Glutamatergic neuron (in vitro differentiated cells): ENCODE data around the gene CFHR2. TPM values are rescaled to one million over a fixed set of nuclear protein-coding genes. Genes with fewer than 3 reads are reported as not detected.

Experiments
- DNase-seq: peaks from one replicate; pipeline ENCODE4 v3.0.0; 2022
- H3K27ac Mint-ChIP-seq: one replicate; pipeline ENCODE4 v1.8.0; 2020; ENCODE audit warnings: mild to moderate bottlenecking, mixed read lengths, inconsistent platforms; ENCODE audit not compliant: unreplicated experiment
- H3K27me3 Mint-ChIP-seq: one replicate; pipeline ENCODE4 v1.8.0; 2020; ENCODE audit warnings: mild to moderate bottlenecking, moderate library complexity, mixed read lengths, inconsistent platforms; ENCODE audit not compliant: unreplicated experiment
- H3K36me3 Mint-ChIP-seq: one replicate; pipeline ENCODE4 v1.8.0; 2020; ENCODE audit warnings: mild to moderate bottlenecking, mixed read lengths, inconsistent platforms; ENCODE audit not compliant: unreplicated experiment
- H3K4me1 Mint-ChIP-seq: one replicate; pipeline ENCODE4 v1.8.0; 2020; ENCODE audit warnings: mild to moderate bottlenecking, low read depth, mixed read lengths, inconsistent platforms; ENCODE audit not compliant: unreplicated experiment
- H3K4me3 Mint-ChIP-seq: one replicate; pipeline ENCODE4 v1.8.0; 2020; ENCODE audit warnings: mild to moderate bottlenecking, mixed read lengths, inconsistent platforms; ENCODE audit not compliant: unreplicated experiment
- H3K9me3 Mint-ChIP-seq: one replicate; pipeline ENCODE4 v1.8.0; 2020; ENCODE audit warnings: mild to moderate bottlenecking, moderate library complexity, mixed read lengths, inconsistent platforms; ENCODE audit not compliant: unreplicated experiment
- total RNA-seq: library from RNA; stranded (reverse); fragmentation: NEBNext Ultra II Directional; extraction: Animal tissue kit (Norgen Biotek cat#: 25700); gene quantifications from one replicate; pipeline ENCODE4 v1.2.1, GENCODE V29; 2021; ENCODE audit not compliant: unreplicated experiment
- TF ChIP-seq, protein P1 (sequence below): fragments of 200-600 bp; sonication (generic); IDR thresholded peaks from one replicate; pipeline ENCODE4 v1.5.0; 2021; ENCODE audit not compliant: partially characterized antibody, unreplicated experiment

The CFHR2 gene
- total RNA-seq, 1 donor from 2014 or later = not detected

DNA sequence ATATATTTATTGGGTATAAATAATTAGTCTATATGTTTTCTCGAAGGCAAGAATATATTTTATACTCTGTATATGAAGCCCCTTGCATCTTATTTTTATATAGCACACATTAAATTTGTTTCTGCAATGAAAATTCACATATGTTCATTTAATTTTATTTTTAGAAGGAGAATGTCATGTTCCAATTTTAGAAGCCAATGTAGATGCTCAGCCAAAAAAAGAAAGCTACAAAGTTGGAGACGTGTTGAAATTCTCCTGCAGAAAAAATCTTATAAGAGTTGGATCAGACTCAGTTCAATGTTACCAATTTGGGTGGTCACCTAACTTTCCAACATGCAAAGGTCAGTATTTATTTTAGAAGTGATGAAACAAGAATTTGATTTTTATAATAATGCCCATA, 50.4 kb downstream of the CFHR2 start:
- no peaks in the 10 kb centered on the region for H3K36me3 Mint-ChIP-seq
- DNase-seq = no peak
- no peak overlapping the region for H3K27ac Mint-ChIP-seq
- no peaks in the 10 kb centered on the region for H3K27me3 Mint-ChIP-seq
- no peak overlapping the region for H3K4me3 Mint-ChIP-seq
- H3K4me1 Mint-ChIP-seq = peaks cover 2% of the 10 kb centered on the region
- no peaks in the 10 kb centered on the region for H3K9me3 Mint-ChIP-seq
- TF ChIP-seq, protein P1, sequence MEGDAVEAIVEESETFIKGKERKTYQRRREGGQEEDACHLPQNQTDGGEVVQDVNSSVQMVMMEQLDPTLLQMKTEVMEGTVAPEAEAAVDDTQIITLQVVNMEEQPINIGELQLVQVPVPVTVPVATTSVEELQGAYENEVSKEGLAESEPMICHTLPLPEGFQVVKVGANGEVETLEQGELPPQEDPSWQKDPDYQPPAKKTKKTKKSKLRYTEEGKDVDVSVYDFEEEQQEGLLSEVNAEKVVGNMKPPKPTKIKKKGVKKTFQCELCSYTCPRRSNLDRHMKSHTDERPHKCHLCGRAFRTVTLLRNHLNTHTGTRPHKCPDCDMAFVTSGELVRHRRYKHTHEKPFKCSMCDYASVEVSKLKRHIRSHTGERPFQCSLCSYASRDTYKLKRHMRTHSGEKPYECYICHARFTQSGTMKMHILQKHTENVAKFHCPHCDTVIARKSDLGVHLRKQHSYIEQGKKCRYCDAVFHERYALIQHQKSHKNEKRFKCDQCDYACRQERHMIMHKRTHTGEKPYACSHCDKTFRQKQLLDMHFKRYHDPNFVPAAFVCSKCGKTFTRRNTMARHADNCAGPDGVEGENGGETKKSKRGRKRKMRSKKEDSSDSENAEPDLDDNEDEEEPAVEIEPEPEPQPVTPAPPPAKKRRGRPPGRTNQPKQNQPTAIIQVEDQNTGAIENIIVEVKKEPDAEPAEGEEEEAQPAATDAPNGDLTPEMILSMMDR = no peak

DNA sequence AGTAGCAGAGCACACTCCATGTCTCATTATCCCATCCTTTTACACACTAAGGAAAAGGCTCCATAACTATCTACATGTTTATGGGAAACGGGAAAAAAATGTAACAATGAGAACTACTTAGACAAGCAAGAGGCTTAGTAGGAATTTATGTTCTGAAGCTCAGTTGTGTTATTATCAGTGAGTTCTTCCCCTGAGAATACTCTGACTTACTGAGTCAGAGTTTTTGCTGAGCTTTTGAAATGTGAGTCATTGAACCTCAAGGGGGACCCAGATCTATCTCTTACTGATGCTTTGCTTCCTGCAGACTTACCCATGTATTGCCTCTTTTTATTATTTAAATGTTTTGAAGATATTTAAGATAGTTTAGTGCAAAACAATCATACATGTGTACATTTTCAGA, 53.9 kb downstream of the CFHR2 start:
- peaks cover under 1% of the 10 kb centered on the region for H3K4me1 Mint-ChIP-seq
- DNase-seq = no peak
- no peaks in the 10 kb centered on the region for H3K9me3 Mint-ChIP-seq
- no peak overlapping the region for H3K4me3 Mint-ChIP-seq
- no peaks in the 10 kb centered on the region for H3K27me3 Mint-ChIP-seq
- H3K36me3 Mint-ChIP-seq = no peaks in the 10 kb centered on the region
- TF ChIP-seq, protein P1 = no peak
- no peak overlapping the region for H3K27ac Mint-ChIP-seq

DNA sequence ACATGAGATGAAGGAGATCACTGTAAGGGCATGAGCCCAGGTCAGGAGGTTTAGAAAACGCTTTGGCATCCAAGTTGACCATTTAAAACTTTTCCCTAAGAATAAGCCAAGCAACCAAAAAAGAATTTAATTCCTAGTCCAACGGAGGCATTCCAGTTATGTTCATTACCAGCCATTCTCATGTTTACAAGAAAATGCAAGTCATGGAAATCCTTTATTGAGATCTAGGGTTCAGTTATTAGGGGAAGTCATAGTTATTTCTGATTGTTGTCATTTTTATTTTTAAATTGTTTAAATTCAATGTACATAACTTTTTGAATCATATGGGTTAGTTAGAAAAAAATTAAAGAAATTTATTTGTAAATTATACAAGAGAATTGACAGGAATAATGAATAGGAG, 58.3 kb downstream of the CFHR2 start:
- no peak overlapping the region for H3K4me3 Mint-ChIP-seq
- H3K36me3 Mint-ChIP-seq = no peaks in the 10 kb centered on the region
- no peaks in the 10 kb centered on the region for H3K27me3 Mint-ChIP-seq
- TF ChIP-seq, protein P1 = no peak
- no peak for DNase-seq
- no peaks in the 10 kb centered on the region for H3K4me1 Mint-ChIP-seq
- H3K27ac Mint-ChIP-seq = no peak overlapping the region
- H3K9me3 Mint-ChIP-seq = no peaks in the 10 kb centered on the region

DNA sequence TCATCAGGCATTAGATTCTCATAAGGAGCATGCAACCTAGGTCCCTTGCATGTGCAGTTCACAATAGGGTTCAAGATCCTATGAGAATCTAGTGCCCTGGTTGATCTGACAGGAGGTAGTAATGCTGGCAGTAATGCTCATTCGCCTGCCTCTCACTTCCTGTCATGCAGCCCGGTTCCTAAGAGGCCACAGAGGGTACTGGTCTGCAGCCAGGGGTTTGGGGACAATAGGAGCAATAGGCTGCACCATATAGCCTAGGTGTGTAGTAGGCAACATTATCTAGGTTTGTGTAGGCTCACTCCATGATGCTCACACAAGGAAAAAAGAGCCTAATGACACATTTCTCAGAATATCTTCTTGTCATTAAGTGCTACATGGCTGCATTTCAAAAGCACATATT, 59.6 kb downstream of the CFHR2 start:
- Mint-ChIP-seq H3K36me3 (no peaks in the 10 kb centered on the region), H3K4me1 (no peaks in the 10 kb centered on the region), H3K27ac (no peak overlapping the region), H3K27me3 (no peaks in the 10 kb centered on the region), H3K9me3 (no peaks in the 10 kb centered on the region), H3K4me3 (no peak overlapping the region)
- TF ChIP-seq, protein P1 = no peak
- no peak for DNase-seq

DNA sequence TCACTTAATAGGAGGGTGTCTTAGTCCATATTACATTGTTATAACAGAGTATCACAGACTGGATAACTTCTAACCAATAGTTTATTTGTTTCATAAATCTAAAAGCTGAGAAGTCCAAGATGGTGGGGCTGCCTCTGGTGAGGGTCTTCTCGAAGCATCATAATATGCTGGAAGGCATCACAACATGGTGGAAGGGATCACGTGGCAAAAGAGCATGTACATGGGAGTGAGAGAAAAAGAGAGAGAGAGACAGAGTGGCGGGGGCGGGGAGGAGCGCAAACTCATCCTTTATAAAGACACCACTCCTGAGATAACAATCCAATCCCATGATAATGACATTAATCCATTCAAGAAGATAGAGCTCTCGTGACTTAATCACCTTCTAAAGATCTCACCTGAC, 65.3 kb downstream of the CFHR2 start:
- Mint-ChIP-seq H3K9me3 (no peaks in the 10 kb centered on the region), H3K36me3 (no peaks in the 10 kb centered on the region), H3K4me3 (no peak overlapping the region), H3K27ac (no peak overlapping the region), H3K4me1 (no peaks in the 10 kb centered on the region), H3K27me3 (no peaks in the 10 kb centered on the region)
- TF ChIP-seq, protein P1 = no peak
- no peak for DNase-seq

Other genes starting within 250 kb of the CFHR2 start
- gene CFHR3, start 168.9 kb upstream of the CFHR2 start, total RNA-seq = not detected
- gene CFHR1, start 124.0 kb upstream of the CFHR2 start, total RNA-seq = not detected
- not detected for gene CFHR4, start 55.7 kb upstream of the CFHR2 start, total RNA-seq
- not detected for gene CFHR5, start 33.8 kb downstream of the CFHR2 start, total RNA-seq
- gene F13B, start 123.5 kb downstream of the CFHR2 start, total RNA-seq = not detected
- gene ASPM, start 202.9 kb downstream of the CFHR2 start, total RNA-seq = 5.9 TPM